ENCODE results near the gene HTD2. TPM values are rescaled to one million over a fixed set of nuclear protein-coding genes. Genes with fewer than 3 reads are reported as not detected.

HTD2 gene
- polyA plus RNA-seq, 2 of the 4 experiments (the other 2 are of a cell fraction), result 4.6 to 8.4 TPM

- Histone ChIP-seq H3K4me3 (no peak overlapping the region), H3K4me1 (peaks cover 12% of the 10 kb centered on the region; the same call in 2 of the 3 replicates), H3K4me2 (no peak overlapping the region), H3K27ac (no peak overlapping the region), H3K9me3 (no peaks in the 10 kb centered on the region)
- TF ChIP-seq MYC (IDR thresholded peaks at IDR 0.05; ENCODE audit: borderline replicate concordance, low read length), result no peak
- no peak for TF ChIP-seq ZFP36 (IDR thresholded peaks at IDR 0.05; ENCODE audit: borderline replicate concordance, partially characterized antibody)
- TF ChIP-seq PHF8 (IDR thresholded peaks at IDR 0.05; ENCODE audit: borderline replicate concordance, low read depth), result no peak
- no peak for TF ChIP-seq CBX2 (IDR thresholded peaks at IDR 0.05; ENCODE audit: borderline replicate concordance, low read depth)
- TF ChIP-seq GATA3 (IDR thresholded peaks at IDR 0.05; ENCODE audit: borderline replicate concordance), result no peak
- no peak for TF ChIP-seq MAZ (IDR thresholded peaks at IDR 0.05; ENCODE audit: borderline replicate concordance, low read depth, low read length)
- no peak for TF ChIP-seq SREBF2 (IDR thresholded peaks at IDR 0.05)
- no peak for TF ChIP-seq RARB (CRISPR knock-in tag; IDR thresholded peaks at IDR 0.05)
- no peak for TF ChIP-seq HEYL (CRISPR knock-in tag; IDR thresholded peaks at IDR 0.05)
- TF ChIP-seq RFX5 (IDR thresholded peaks at IDR 0.05), result no peak
- no peak for TF ChIP-seq USF2 (IDR thresholded peaks at IDR 0.05)
- no peak for TF ChIP-seq JUN (IDR thresholded peaks at IDR 0.05)
- TF ChIP-seq CBX8 (IDR thresholded peaks at IDR 0.05), result no peak
- no peak for TF ChIP-seq ZSCAN20 (CRISPR knock-in tag; IDR thresholded peaks at IDR 0.05)
- DNase-seq (ENCODE audit: low read depth in 1 of 2, low spot score in 1 of 2), result no peak
- FAIRE-seq, result no peak
- ATAC-seq, result no peak
- WGBS (ENCODE audit: missing lambda C conversion rate), result 95% methylated on average over 6 of the region's 6 CpGs
- POLR2A ChIA-PET, result no interaction called here
- CTCF ChIA-PET, result interaction anchor here (1.7 to 10.4 kb wide), 5 partner anchors 10 to 118 kb away, joined by 5 to 172 read pairs (median 5); partner anchors contain the start of genes HTD2 and RPP14
Measured at GRCh38 chr3:58296843-58297242, 9.5 kb upstream of the HTD2 start.

- TF ChIP-seq CEBPB (IDR thresholded peaks at IDR 0.05), result no peak
- TF ChIP-seq NPAS2 (CRISPR knock-in tag; IDR thresholded peaks at IDR 0.05; ENCODE audit: borderline replicate concordance), result no peak
- TF ChIP-seq CHD2 (IDR thresholded peaks at IDR 0.05; ENCODE audit: low read length, partially characterized antibody), result no peak
- no peak for TF ChIP-seq PBX3 (IDR thresholded peaks at IDR 0.05)
- TF ChIP-seq JUNB (IDR thresholded peaks at IDR 0.05), result no peak
- TF ChIP-seq HOXB5 (CRISPR knock-in tag; IDR thresholded peaks at IDR 0.05), result no peak
- TF ChIP-seq MAZ (IDR thresholded peaks at IDR 0.05; ENCODE audit: borderline replicate concordance, low read depth, low read length), result no peak
- TF ChIP-seq BHLHE40 (IDR thresholded peaks at IDR 0.05; ENCODE audit: low read depth, low read length), result no peak
- TF ChIP-seq TFCP2L1 (CRISPR knock-in tag; IDR thresholded peaks at IDR 0.05), result no peak
- no peak for TF ChIP-seq ZC3H11A (IDR thresholded peaks at IDR 0.05)
- no peak for TF ChIP-seq CBX2 (IDR thresholded peaks at IDR 0.05; ENCODE audit: borderline replicate concordance, low read depth)
- no peak for TF ChIP-seq ATOH8 (CRISPR knock-in tag; IDR thresholded peaks at IDR 0.05; ENCODE audit: low read depth)
- TF ChIP-seq NR3C1 (IDR thresholded peaks at IDR 0.05), result no peak
- no peak for TF ChIP-seq MAX (IDR thresholded peaks at IDR 0.05)
- TF ChIP-seq HOXB13 (CRISPR knock-in tag; IDR thresholded peaks at IDR 0.05; ENCODE audit: low read depth), result no peak
- no peak for TF ChIP-seq RARB (CRISPR knock-in tag; IDR thresholded peaks at IDR 0.05)
- no peak for TF ChIP-seq GATA3 (IDR thresholded peaks at IDR 0.05; ENCODE audit: borderline replicate concordance)
- H3K9me3 ChIP-seq, result no peaks in the 10 kb centered on the region
- 54% methylated on average over 3 of the region's 3 CpGs for WGBS (ENCODE audit: missing lambda C conversion rate)
- ChIA-PET CTCF (interaction anchor here (0.7 to 10.4 kb wide), 7 partner anchors 9 to 332 kb away, joined by 3 to 172 read pairs (median 18); partner anchors contain the start of genes ABHD6, HTD2 and RPP14), POLR2A (no interaction called here)
- DNase-seq (ENCODE audit: low read depth in 1 of 2, low spot score in 1 of 2), result no peak
- no peak for ATAC-seq
- H3K27ac ChIP-seq, result no peak overlapping the region
- no peak for FAIRE-seq
- peaks cover 12% of the 10 kb centered on the region; the same call in 2 of the 3 replicates for H3K4me1 ChIP-seq
- no peak overlapping the region for H3K4me2 ChIP-seq
- no peak overlapping the region for H3K4me3 ChIP-seq
Measured at GRCh38 chr3:58298190-58298589, 8.1 kb upstream of the HTD2 start.

Measured in A549 (cell line).